ENCODE measurements around the gene IYD.

- TF ChIP-seq CTCF (IDR thresholded peaks at IDR 0.05; ENCODE audit: low read depth, low read length): peak; percentile 67
- no peak for TF ChIP-seq EZH2phosphoT487 (IDR thresholded peaks at IDR 0.05; ENCODE audit: low read depth)
These were observed 50.2 kb downstream of the IYD start for GRCh38 chr6:150418827-150419594.

Measured in OCI-LY3 (cell line).